GM19397 (cell line): ENCODE results near the gene SV2B.

Experiments used
- ATAC-seq: cut with Tn5 transposase; IDR thresholded peaks from one replicate; pipeline ENCODE4 v1.9.1; 2021; ENCODE audit warnings: mild to moderate bottlenecking, moderate library complexity; ENCODE audit not compliant: unreplicated experiment

Gene SV2B

DNA sequence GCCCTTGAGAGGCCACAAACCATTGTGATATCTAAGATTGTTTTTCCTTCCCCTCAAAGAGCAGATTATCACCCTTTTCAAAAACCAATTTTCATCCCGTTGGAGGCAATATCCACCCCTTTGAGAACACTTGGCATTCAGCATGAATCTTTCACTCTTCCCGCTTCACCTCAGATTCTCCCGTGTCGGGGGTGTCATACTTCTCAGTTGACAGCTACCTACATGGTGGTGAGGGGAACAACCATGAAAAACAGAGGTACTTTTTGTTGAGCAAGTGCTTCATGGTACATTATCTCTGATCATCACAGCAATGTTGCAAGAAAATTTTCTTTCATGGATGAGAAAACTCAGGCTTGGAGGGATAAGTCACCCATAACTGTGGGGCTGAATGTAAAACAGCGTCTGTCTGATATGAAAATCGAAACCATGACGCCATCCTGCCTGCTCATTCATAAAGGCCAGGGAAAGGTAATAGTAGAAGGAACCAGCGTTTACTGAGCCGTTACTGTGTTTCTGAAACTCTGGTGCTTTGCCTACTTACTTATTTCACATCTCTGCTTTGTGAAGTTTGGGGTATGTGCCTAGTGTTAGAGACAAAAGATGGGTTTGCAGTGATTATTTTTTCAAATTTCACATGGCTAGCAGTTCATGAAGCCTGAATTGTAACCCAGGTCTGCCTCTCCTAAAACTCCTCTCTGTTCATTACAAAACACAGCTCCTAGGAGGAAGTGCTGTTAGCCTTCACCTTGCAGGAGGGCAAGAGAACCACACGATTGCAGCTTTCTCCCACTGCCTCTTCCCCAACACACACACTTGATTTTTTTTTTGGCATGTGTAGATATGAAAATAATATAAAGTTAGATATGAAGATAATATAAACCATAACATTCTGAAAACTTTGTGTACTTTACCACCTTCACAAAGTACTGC lies 35.4 kb downstream of the SV2B start:
- ATAC-seq: peak; percentile 81

DNA sequence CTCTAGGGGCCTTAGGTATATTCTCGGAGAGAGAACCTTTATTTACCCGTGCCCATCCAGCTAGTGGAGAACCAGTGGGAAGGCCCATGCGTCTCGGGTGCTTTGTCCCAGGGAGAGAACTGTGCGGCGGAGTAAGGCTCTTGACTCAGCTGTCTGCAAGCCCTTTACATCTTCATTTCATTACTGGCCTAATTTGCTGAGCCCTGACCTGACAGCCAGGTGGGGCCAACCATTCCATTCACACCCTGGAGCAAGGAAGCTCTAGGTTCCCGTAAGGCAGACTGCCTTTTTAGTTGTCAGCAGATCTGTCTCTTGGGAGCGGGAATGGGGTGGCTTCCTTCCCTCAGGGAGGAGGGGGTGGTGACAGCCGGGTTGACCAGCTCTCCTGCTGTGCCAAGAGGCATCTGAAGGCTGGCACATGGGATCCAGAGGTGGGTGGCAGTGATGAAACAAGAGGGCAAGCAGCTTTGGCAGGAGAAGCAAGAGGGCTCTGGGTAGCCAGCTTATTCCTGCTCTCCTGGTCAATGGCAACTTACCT lies 36.4 kb downstream of the SV2B start:
- no peak for ATAC-seq

DNA sequence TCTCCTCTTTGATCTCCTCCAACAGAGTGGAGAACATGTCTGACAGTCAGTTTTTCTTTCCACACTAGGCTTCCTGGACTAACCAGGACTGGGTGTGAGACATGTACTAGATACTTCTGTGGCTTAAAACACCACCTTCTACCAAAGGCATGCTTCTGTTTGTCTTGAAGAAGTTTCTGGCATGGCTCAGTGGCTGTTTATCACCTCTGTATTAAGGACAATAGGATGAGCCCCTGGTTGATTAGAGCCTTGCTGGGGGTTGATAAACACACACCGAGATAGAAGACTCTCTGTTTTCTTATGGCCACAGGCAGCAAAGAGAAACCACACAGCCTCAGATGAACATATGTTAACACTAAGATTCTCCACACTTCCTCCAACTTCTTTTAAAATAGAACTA lies 40.5 kb downstream of the SV2B start:
- ATAC-seq: no peak

DNA sequence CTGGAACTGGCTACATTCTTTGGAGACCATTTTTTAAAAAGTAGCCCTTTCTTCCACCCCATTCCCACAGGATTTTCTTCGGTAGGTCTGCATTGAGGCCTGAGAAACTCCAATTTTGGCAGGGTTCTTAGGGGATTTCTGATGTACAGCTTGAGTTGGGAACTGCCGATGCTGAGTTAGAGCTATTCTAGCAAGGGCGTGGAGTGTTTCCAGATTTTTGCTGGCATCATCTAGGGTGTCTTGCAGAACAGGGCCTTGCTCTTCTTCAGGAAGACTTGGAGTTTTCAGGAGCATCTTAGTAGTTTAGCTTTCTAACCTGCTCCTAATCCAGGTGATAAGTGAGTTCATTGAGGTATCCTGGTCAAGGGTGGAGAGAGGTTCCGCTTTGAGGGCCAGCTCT lies 41.0 kb downstream of the SV2B start:
- no peak for ATAC-seq

DNA sequence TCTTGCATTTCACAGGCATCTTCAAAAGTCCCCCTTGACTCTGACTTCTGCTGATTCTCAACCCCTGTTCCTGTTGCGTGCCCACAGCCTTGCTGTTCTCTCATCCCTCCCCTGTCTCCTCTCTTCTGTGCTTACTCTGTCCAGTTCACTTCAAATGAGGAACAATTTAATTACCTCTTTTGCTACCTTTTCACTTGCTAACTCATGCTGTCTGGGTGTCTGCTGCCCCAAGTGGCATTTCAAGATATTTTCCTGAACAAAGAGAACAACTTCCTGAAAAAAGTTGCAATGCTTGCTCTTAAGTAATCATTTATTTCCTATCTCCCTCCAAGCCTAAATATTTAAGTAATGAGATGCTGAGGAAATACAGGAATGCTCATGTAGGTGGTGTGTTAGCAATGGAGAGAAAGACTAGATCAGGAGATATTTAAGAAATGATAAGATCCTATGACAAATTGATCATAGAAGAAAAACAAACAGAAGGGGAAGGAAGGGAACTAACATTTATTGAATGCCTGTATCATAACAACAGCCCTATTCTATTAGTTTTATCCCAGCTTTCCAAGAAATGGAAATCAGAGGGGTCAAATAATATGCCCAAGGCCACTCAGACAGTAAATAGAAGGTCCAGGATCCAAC lies 42.2 kb downstream of the SV2B start:
- no peak for ATAC-seq

DNA sequence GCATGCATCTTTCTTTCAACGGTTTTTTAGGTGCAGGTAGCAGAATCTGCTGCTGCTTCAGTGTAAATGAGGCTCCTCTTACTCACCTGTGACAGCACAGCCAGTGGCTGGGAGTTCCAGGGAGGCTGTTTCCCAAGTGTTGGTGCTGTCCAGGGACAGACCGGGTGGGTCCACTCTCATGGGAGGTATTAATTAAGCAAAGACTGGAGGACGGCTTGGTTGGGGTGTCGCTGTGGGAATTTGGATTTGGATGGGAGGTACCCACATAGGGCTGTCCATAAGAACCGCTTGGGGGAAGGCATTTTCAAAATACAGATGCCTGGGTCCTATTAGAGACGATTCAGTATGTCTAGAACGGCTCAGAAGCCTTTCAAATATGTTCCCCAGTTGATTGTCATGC lies 42.9 kb downstream of the SV2B start:
- ATAC-seq: no peak

DNA sequence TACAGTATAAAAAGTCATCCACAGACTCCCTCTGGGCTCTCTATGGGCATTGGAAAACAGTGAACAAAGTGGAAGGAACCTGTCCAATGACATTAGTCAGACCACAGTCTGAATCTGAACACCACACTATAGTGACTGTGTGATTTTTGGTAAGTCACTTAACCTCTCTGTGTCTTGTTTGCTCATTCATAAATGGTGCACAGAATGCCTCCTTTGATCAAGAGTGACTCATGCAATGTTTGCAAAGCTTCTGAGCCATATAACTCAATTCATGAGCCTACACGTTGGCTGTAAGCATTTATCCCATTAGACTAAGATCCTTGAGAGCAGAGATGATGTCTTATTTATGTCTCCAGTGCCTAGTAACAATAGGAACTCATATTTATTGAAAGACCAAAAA lies 46.7 kb downstream of the SV2B start:
- ATAC-seq: no peak

DNA sequence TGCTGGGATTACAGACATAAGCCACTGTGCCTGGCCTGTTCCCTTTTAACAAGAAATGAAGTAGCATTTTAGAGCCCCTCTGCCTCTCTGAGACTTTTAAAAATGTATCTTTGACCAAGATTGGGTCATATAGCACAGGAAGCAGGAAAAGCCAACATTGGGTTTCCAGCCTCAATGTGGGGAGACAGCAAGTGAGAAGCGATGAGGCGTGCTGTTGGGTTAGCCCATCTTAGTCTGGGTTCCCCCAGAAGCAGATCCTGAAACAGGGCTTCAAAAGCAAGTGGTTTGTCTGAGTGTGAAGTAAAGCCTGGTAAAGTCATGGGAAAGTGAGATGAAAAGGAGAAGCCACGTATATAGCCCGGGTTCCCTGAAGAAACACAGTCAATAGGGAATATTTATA lies 48.2 kb downstream of the SV2B start:
- no peak for ATAC-seq

DNA sequence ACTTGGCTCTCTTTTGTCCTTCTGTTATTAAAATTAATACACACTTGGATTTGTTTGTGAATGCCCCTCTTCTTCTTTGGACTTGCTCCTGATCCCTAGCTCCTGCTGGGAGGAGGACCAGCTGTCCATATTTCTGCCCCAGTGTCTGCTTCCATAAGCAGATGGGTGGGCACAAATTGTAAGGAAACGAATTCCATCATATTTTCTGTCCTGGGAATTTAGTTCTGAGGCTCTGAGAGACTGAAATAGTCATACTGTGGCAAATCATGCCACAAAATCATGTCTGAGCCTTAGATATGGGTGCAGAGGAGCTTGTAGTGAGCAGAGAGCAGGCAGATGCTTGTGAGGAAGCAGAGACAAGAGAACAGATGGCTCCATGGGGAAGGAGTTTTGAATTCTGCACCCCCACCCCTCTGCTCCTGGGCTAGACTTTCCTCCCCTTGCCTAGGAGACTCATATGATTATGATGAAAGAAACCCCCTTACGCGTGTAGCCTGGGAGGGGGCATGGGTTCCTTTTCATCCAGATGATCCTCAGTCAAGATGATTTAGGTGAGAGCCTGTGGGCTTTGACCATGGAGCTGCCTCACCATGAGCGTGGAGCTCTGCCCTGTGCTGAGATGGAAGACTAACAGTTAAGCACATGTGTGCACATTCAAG lies 50.6 kb downstream of the SV2B start:
- ATAC-seq: no peak

DNA sequence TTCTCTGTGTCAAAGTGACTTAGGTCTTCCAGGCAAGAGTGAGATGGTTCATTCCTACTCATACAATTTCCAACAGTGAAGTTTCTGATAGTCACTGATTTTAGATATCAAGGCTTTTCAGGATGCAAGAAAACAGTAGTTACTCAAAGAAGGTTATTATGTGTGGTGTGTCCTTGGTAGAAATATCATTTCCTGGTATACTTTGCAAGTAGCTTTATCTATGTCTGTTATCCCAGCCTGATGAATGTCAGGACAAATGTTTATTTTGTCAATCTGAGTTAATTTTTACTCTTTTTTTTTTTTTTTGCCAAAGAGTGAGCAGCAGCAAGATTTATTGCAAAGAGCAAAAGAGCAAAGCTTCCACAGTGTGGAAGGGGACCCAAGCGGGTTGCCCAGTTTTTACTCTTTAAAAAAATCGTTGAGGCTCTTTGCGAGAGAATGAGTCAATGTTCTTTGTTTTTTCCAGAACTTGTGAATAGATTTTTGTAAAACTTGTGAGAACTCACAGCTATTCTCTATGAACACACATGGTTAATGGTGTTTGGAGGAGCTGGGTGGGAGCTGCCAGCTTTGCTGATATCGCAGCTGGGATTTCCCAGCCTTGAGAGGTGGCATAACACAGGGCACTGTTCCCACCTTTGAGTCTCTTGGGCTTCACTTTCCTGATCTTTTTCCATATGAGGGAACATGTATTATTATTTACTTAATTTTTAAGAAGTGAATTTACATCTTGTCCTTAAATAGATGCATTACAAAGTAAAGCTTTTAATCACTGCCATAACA lies 51.9 kb downstream of the SV2B start:
- ATAC-seq: no peak

DNA sequence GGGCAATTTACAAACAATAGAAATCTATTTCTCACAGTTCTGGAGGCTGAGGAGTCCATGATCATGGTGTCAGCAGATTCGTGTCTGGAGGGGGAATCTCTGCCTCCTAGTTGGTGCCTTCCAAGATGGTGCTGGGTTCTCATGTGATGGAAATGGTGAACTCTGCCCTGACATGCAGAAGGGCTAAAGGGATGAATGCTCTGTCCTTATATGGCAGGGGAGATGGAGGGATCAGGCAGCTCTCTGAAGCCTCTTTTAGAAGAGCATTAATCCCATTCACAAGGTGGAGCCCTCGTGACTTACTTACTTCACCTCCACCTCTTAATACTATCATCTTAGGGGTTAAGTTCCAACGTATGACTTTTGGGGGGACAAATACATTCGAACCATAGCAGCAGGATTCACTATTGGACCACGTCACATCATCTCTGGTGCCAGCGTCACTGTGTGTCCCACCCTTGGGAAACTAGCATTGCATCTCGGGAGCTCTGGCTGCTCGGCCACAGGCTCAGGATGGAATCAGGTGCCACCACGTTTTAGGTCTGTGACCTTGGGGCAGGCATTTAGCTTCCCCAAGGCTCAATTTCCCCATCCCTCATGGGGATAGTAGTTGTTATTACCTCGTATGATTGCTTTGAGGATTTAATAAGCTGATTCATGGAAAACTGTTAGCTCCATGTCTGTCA lies 53.0 kb downstream of the SV2B start:
- no peak for ATAC-seq

DNA sequence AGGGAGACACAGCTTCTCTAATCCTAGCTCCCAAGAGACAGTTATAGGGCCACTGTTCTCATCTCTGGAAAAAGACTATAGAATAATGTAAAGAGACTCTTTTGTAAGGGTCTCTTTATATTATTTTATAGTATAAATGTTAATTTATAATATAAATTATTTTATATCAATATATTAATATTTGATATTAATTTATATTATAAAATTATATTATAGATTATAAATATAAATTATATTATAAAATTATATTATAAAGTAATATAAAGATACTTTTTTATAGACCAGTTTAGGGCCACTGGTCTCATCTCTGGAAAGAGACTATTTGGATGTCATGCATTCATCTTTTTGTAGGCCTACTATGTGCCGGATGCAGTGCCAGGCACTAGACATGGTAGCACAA lies 53.9 kb downstream of the SV2B start:
- no peak for ATAC-seq

DNA sequence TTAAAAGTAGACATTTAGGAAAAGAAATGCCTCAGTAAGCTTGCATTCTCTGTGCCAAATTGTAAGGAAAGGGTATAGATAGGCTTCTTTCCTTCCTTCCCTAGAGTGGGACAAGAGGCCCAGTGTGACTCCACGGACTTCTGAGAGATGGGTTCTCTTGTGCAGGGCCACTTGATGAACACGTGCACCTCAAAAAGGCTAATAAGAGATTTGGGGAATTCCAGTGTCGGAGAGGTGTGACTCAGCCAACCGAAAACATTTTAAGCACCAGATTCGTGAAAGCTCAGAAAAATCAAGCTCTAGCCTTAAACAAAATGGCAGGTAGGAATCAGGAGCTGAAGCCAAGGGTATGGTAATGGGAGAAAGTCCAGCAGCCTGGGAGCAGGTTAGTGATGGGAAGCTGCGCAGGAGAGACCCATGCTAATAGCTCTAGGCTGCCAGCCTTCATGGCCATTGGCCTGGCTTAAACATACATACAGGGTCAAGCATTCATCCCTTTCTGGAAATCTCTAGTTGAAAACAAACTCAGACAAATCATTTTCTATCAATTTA lies 56.2 kb downstream of the SV2B start:
- no peak for ATAC-seq

DNA sequence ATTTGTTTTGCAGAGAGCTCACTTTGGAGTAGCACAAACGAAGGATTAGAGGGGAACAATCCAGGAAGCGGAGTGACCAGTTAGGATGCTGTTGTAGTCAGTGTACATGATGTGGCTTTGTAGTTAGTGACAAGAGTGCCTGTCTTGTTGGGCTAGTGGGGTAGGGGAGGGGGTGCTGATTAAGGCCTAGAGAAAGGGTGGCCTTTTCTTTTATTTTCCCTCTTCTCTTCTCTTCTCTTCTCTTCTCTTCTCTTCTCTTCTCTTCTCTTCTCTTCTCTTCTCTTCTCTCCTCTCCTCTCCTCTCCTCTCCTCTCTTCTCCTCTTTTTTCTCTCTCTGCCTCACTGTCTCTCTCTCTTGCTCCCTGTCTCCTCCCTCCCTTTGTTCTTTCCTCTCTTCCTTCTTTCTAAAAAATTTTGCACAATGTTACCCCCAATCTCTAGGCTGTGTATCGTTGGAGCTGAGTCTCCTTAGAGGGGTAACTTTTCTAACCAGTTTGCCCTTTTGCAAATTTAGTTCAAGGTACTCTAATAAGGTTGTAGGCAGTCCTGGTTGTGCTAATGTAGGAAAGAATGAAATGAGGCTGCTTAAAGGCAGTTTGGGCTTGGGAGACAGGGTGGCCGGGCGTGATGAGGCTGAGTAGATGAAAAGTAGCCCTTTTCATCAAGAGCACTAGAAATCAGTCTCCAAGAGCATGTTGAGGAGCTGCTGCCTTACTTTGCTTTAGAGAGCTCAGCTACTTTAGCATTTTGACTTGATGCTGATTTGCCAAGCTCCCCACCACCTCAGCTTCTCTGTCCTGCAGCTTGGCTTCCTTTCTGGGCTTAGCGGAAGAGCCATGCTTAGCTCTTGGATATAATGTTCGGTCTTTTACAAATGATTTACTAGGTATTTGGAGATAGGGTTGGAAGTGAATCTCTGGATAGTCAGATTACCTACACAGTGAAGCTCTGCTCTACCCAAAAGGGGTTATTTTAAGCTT lies 58.6 kb downstream of the SV2B start:
- ATAC-seq: no peak

DNA sequence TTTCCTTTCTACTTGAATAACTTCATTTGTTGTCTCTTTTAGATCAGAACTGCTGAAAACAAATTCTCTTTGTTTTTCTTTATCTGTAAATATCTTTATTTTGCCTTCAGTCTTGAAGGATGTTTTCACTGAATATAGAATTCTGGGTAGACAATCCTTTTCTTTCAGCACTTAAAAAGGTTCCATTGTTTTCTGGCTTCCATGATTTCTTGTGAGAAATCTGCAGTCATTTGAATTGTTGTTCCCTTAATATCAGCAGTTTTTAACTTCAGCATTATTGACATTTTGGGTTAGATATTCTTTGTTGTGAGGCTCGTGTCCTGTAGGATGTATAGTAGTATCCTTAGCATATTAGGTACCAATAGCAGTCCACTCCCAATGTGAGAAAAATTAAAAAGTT lies 65.8 kb downstream of the SV2B start:
- ATAC-seq: no peak

DNA sequence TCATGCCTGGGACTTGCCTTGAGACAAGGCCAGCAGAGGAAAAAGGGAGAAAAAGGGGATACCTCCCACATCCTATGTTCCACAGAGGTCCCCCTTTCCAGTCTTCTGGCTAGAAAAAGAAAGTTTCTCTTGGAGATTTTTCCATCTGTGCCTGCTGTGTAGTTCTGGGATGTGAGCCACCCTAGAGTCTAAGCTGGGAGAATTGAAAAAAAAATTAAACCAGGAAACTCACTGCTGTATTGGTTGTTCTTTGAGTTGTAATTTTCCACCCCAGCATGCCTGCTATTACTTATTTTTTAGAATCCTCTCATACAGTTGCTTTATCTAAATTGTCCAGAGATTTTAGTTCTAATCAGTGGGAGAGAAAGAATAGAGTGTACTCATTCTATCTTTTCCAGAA lies 68.4 kb downstream of the SV2B start:
- no peak for ATAC-seq

DNA sequence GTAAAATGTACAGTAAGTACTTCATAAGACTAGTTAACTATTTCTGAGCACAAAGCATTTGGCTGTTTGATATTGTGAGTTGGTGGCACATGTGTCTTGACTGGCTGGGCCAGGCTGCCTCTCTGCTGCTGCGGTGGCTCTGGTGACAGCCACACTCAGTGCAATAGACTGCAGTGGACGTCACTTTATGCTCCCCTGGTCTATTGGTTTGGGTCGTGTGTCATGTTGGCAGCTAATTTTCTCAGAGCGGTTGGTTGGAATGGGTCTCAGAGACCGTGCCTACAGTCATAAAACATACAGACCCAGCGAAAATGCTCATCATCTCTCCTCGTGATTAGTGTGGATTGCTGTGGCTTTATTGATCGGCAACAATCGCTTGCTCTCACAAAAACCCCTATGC lies 71.3 kb downstream of the SV2B start:
- ATAC-seq: no peak

DNA sequence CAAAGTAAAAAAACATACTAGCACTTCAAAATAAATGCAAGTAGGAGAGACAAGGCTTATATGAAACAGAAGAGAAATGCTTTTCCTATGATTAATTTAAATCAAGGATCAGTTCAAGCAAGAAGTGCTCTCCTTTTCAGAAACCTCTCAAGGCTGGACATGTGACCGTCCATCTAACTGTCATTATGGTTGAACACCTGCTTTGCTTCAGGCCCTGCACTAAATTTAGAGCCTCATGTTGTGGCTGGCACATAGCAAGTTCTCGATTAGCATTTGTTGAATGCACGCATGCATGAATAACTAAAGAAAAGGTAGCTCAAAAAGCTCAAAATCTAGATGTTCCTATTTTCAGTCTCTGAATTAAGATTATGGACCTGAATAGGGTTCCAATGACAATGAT lies 82.0 kb downstream of the SV2B start:
- no peak for ATAC-seq

DNA sequence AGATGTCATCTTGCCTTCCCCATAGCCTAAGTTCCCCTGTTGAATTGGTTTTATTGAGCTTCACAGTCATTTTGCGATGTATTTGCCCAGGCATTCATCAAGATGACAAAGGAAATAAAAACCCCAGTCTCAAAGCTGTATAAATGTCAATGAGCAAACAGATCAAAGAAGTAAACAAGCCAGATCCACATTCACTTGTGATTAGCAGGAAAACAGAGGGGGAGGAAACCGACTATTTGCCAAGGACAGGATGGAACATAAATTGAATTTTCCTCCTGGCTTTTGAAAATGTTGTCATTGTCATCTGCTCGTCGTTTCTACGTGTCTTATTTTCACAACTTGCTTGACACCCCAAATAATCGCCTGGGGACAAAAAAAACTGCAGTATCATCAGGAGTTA lies 83.5 kb downstream of the SV2B start:
- ATAC-seq: no peak
